Measurements from ENCODE around the gene IGFBPL1. TPM values are rescaled to one million over a fixed set of nuclear protein-coding genes. Genes with fewer than 3 reads are reported as not detected.

The IGFBPL1 gene
- total RNA-seq, 1 experiment from 2014 or later, result 37.9 TPM

DNA sequence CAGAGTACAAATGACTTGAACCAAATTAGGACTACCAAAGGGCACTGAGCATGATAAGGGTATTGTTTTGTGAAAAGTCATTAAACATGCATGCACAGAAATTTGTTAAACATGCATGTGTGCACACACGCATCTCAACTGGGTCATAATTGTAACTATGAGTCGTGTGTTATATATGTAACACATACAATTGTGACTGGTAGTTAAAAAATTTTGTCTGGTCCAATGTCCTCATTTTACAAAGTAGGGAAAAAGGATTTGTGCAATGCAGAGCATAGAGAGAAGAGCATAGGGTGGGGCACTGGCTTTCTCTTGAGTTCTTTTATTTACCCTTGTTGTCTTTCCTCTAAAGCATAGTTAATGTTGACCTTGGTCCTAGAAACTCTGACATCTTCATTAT, 19.3 kb upstream of the IGFBPL1 start:
- no peaks in the 10 kb centered on the region for H3K9me3 ChIP-seq (ENCODE audit: control insufficient read depth, low read depth, low read length)
- H2BK12ac ChIP-seq (ENCODE audit: insufficient read length, low read depth, low read length), result no peak overlapping the region
- no peaks in the 10 kb centered on the region; a peak in 1 of 5 replicates for H3K9me3 Mint-ChIP-seq
- no peak overlapping the region for H4K5ac ChIP-seq (ENCODE audit: insufficient read length, low read depth, low read length)
- H2AFZ ChIP-seq (ENCODE audit: low read length), result no peak overlapping the region
- no peak overlapping the region for H3K56ac ChIP-seq (ENCODE audit: insufficient read length, low read depth, low read length)
- H3K14ac ChIP-seq (ENCODE audit: insufficient read depth, low read length), result no peak overlapping the region
- DNase-seq, result no peak
- TF ChIP-seq, protein P1, sequence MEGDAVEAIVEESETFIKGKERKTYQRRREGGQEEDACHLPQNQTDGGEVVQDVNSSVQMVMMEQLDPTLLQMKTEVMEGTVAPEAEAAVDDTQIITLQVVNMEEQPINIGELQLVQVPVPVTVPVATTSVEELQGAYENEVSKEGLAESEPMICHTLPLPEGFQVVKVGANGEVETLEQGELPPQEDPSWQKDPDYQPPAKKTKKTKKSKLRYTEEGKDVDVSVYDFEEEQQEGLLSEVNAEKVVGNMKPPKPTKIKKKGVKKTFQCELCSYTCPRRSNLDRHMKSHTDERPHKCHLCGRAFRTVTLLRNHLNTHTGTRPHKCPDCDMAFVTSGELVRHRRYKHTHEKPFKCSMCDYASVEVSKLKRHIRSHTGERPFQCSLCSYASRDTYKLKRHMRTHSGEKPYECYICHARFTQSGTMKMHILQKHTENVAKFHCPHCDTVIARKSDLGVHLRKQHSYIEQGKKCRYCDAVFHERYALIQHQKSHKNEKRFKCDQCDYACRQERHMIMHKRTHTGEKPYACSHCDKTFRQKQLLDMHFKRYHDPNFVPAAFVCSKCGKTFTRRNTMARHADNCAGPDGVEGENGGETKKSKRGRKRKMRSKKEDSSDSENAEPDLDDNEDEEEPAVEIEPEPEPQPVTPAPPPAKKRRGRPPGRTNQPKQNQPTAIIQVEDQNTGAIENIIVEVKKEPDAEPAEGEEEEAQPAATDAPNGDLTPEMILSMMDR (conservative IDR thresholded peaks at IDR 0.05), result no peak
- no peak overlapping the region for H4K8ac ChIP-seq (replicated peaks; ENCODE audit: insufficient read length, low read depth, low read length)
- no peaks in the 10 kb centered on the region for H4K20me1 ChIP-seq (ENCODE audit: control insufficient read depth, insufficient read depth, insufficient read length)
- H3K9ac ChIP-seq (ENCODE audit: extremely low read depth, insufficient read length, low read length), result no peak overlapping the region
- H3K79me1 ChIP-seq (ENCODE audit: insufficient read depth, low read depth, low read length, poor library complexity, severe bottlenecking), result no peaks in the 10 kb centered on the region
- no peak overlapping the region for H4K91ac ChIP-seq (ENCODE audit: insufficient read length, low read depth, low read length)
- H3K4me1 Mint-ChIP-seq, result peaks cover 0 to 7% of the 10 kb centered on the region in 2 experiments; a peak in 1 of 4 replicates
- H2BK120ac ChIP-seq (ENCODE audit: low read depth, low read length, poor library complexity, severe bottlenecking), result no peak overlapping the region
- no CpG with 5 or more reads among the region's 2 CpGs for WGBS (ENCODE audit: extremely low coverage, insufficient read length, low lambda C conversion rate)
- H3K36me3 Mint-ChIP-seq (ENCODE audit: insufficient read depth in 1 of 3, low read depth in 3 of 3), result no peaks in the 10 kb centered on the region
- no peaks in the 10 kb centered on the region for H3K27me3 ChIP-seq (ENCODE audit: insufficient read depth, low read length)
- no peak overlapping the region for H3K27ac Mint-ChIP-seq
- H3K4ac ChIP-seq (ENCODE audit: low read depth, low read length), result no peak overlapping the region
- no peaks in the 10 kb centered on the region for H3K23me2 ChIP-seq (ENCODE audit: insufficient read length, low read depth, low read length, poor library complexity, severe bottlenecking)
- no peak overlapping the region for H3K4me2 ChIP-seq (ENCODE audit: insufficient read depth, insufficient read length, low read length)
- H2AK5ac ChIP-seq (ENCODE audit: insufficient read length, low read length), result no peak overlapping the region
- H3K23ac ChIP-seq (ENCODE audit: insufficient read length, low read depth, low read length), result no peak overlapping the region
- H2BK5ac ChIP-seq (ENCODE audit: insufficient read length, low read length), result no peak overlapping the region
- H3K4me3 Mint-ChIP-seq, result no peak overlapping the region
- H3K27me3 Mint-ChIP-seq (ENCODE audit: low read depth), result peaks cover 1% of the 10 kb centered on the region
- H3K27ac ChIP-seq (ENCODE audit: insufficient read length, low read depth, low read length), result no peak overlapping the region
- no peak overlapping the region for H2BK20ac ChIP-seq (ENCODE audit: low read depth, low read length, poor library complexity, severe bottlenecking)
- H3K4me1 ChIP-seq (ENCODE audit: insufficient read depth, low read length), result no peaks in the 10 kb centered on the region
- no peaks in the 10 kb centered on the region for H3K79me2 ChIP-seq (ENCODE audit: insufficient read depth, low read length)
- no peak overlapping the region for H3T11ph ChIP-seq (ENCODE audit: low read length)
- no peak overlapping the region for H2BK15ac ChIP-seq (ENCODE audit: low read depth, low read length)
- no peak overlapping the region for H3K18ac ChIP-seq (ENCODE audit: insufficient read length, low read depth, low read length)
